Tibial nerve (tissue), 4 donors: Measurements from ENCODE around the gene ACAT1. TPM values are rescaled to one million over a fixed set of nuclear protein-coding genes. Genes with fewer than 3 reads are reported as not detected.
A peak's percentile ranks its signal among the peaks of the same experiment; 100 is the strongest.

ENCODE experiments used
- DNase-seq, 2 donors: peaks; one replicate each; pipeline ENCODE4 v3.0.0-alpha.2; 2019; ENCODE audit warnings: low spot score in 2 of 2
- H3K27ac ChIP-seq, 4 donors: fragments of 200-600 bp; sonication (generic) in 3 of 4; one replicate each; pipeline ENCODE4 v1.5.1; 2017 to 2019; ENCODE audit warnings: mild to moderate bottlenecking in 1 of 4
- H3K27me3 ChIP-seq, 2 donors: fragments of 200-600 bp; sonication (generic) in 1 of 2; one replicate each; pipeline versions ENCODE4 v1.5.1 to v1.6.0; 2017 to 2019
- H3K36me3 ChIP-seq, 3 donors: fragments of 200-600 bp; sonication (generic); one replicate each; pipeline ENCODE4 v1.5.1; 2018 to 2019
- H3K4me1 ChIP-seq, 4 donors: fragments of 200-600 bp; sonication (generic) in 3 of 4; one replicate each; pipeline ENCODE4 v1.5.1; 2017 to 2019
- H3K4me3 ChIP-seq, 4 donors: fragments of 200-600 bp; sonication (generic) in 3 of 4; one replicate each; pipeline ENCODE4 v1.5.1; 2017 to 2019; ENCODE audit warnings: mild to moderate bottlenecking in 1 of 4, moderate library complexity in 1 of 4
- H3K9me3 ChIP-seq, 4 donors: fragments of 200-600 bp; sonication (generic) in 3 of 4; one replicate each; pipeline ENCODE4 v1.5.1; 2017 to 2019
- EP300 ChIP-seq, 2 donors: sonication (generic); formaldehyde crosslinking; IDR thresholded peaks; one replicate each; pipeline ENCODE4 v1.6.1; 2017; ENCODE audit warnings: antibody characterized with exemption in 2 of 2, mild to moderate bottlenecking in 1 of 2
- POLR2A ChIP-seq, 2 donors: fragments of 450-650 bp; IDR thresholded peaks; one replicate each; pipeline ENCODE4 v1.6.1; 2017; ENCODE audit warnings: antibody characterized with exemption in 2 of 2, mild to moderate bottlenecking in 2 of 2, moderate library complexity in 2 of 2
- WGBS, 2 donors: methylation state at CpG; one replicate each; pipeline ENCODE4 v1.1.5; 2018; 5-methylcytosine and 5-hydroxymethylcytosine counted together
- total RNA-seq, 4 donors: library from RNA; depleted of rRNA; stranded (reverse); fragments of >200 nt; gene quantifications; one replicate each; pipeline ENCODE4 v1.1.0, GENCODE V29; 2016
- TF ChIP-seq, protein P1 (sequence below), 5 experiments: fragments of 200-600 bp in 3 of 5; fragments of 450-650 bp in 2 of 5; sonication (generic) in 3 of 5; IDR thresholded peaks; one replicate each; pipeline ENCODE4 v1.5.1; 2016 to 2019; ENCODE audit warnings: antibody characterized with exemption in 5 of 5, mild to moderate bottlenecking in 3 of 5, moderate library complexity in 2 of 5

Gene ACAT1
- total RNA-seq, 4 donors from 2014 or later = 66.3 to 148 (median 121) TPM

DNA sequence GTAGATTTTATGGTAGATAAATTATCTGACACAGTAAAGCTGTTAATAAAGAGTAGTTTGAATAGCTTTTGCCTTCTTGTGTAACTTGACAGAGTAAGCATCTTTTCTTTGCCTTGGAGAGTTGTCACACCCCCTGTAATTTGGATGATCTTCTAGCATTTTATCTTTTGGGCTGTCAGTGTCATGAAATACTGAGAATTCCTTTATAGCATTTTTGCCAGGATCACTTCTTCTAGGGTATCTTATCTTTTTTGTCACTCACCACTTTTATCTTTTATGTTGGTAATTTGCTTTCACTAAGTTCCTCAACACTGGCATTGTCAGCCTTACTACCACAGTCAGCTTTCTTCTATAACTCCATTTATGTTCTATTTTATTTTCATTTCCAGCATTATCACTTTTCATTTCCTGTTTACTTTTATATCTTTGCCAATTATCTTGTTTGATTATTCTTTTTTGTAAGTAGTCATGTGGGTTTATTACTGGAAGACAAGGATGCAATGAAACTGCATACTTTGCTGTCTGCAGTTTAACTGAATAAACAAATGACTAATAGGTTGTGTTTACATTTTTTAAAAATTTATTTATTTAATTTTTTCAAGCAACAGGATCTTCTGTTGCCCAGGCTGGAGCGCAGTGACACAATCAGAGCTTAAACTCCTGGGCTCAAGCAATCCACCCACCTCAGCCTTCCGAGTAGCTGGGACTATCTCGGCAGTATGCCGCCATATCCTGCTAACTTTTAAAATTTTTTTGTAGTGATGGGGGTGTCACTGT lies 28.1 kb upstream of the ACAT1 start:
- H3K36me3 ChIP-seq = peaks cover 0 to 67% (median 0%) of the 10 kb centered on the region in 3 donors
- no peak for DNase-seq
- H3K27me3 ChIP-seq = no peaks in the 10 kb centered on the region
- peaks cover 0 to 7% (median 0%) of the 10 kb centered on the region in 4 donors for H3K4me1 ChIP-seq
- H3K9me3 ChIP-seq = no peaks in the 10 kb centered on the region
- TF ChIP-seq, protein P1, sequence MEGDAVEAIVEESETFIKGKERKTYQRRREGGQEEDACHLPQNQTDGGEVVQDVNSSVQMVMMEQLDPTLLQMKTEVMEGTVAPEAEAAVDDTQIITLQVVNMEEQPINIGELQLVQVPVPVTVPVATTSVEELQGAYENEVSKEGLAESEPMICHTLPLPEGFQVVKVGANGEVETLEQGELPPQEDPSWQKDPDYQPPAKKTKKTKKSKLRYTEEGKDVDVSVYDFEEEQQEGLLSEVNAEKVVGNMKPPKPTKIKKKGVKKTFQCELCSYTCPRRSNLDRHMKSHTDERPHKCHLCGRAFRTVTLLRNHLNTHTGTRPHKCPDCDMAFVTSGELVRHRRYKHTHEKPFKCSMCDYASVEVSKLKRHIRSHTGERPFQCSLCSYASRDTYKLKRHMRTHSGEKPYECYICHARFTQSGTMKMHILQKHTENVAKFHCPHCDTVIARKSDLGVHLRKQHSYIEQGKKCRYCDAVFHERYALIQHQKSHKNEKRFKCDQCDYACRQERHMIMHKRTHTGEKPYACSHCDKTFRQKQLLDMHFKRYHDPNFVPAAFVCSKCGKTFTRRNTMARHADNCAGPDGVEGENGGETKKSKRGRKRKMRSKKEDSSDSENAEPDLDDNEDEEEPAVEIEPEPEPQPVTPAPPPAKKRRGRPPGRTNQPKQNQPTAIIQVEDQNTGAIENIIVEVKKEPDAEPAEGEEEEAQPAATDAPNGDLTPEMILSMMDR (IDR thresholded peaks at IDR 0.05) = no peak
- TF ChIP-seq EP300 (IDR thresholded peaks at IDR 0.05) (no peak), POLR2A (IDR thresholded peaks at IDR 0.05) (no peak)
- no peak overlapping the region for H3K4me3 ChIP-seq
- WGBS, 2 donors = 92 to 93% methylated on average over 4 of the region's 4 CpGs
- H3K27ac ChIP-seq = peak overlapping the region in 1 of 4 donors; percentile 28

DNA sequence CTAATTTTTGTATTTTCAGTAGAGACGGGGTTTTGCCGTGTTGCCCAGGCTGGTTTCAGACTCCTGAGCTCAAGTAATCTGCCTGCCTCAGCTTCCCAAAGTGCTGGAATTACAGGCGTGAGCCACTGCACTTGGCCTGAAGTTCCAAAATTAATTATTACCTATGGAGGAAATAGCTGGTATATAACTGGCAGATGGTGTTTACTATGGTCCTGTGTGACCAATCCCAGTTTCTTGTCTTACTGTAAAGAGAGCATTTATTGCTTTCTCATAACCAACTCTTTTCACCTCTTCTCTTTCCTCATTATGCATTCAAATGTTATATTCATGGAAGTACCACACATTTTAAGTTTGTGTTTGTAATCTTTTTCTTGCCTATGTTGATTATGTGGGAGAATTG lies 24.2 kb upstream of the ACAT1 start:
- DNase-seq = no peak
- H3K9me3 ChIP-seq = no peaks in the 10 kb centered on the region
- H3K27me3 ChIP-seq = no peaks in the 10 kb centered on the region
- TF ChIP-seq POLR2A (IDR thresholded peaks at IDR 0.05) (no peak), EP300 (IDR thresholded peaks at IDR 0.05) (no peak)
- TF ChIP-seq, protein P1 (IDR thresholded peaks at IDR 0.05) = no peak
- H3K27ac ChIP-seq = no peak overlapping the region
- no peak overlapping the region for H3K4me3 ChIP-seq
- WGBS, 2 donors = 95 to 100% methylated on average over 3 of the region's 3 CpGs
- H3K36me3 ChIP-seq = peaks cover 0 to 87% (median 0%) of the 10 kb centered on the region in 3 donors
- H3K4me1 ChIP-seq = peaks cover 0 to 7% (median 0%) of the 10 kb centered on the region in 4 donors

DNA sequence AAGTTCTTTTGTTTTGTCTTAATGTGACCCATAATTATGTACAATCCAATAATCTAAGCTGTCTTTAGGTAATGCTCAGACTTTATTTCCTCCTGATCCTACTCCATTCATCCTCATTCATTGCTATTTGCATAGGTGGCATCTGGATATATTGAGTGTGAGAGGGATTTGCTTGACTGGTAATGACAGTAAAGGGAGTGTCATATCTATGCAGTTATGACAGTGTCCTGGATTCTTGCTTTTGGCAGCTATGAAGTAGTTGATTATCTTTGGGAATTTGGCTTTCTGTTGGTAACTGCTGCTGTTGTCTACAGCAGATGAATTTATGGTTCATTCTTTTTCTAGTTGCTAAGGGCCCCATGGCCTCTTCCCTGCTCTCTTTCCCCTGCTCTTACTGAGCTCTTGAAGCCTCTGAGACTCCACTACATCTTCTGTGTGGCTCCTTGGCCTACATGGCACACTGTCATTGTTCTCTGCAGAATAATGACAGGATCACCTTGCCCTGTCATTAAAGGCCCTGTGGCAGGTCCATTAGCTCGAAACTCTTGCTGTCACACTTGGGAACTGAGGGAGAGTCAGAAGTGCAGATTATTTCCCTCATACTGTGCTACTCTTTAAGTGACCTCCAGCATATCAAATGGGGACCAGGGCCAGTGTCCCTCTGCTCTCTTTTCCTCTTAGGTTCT lies 20.1 kb upstream of the ACAT1 start:
- no peaks in the 10 kb centered on the region for H3K4me1 ChIP-seq
- no peak overlapping the region for H3K27ac ChIP-seq
- no peak for DNase-seq
- no peak overlapping the region for H3K4me3 ChIP-seq
- no peaks in the 10 kb centered on the region for H3K27me3 ChIP-seq
- H3K9me3 ChIP-seq = no peaks in the 10 kb centered on the region
- peaks cover 0 to 94% (median 0%) of the 10 kb centered on the region in 3 donors for H3K36me3 ChIP-seq
- TF ChIP-seq POLR2A (IDR thresholded peaks at IDR 0.05) (no peak), EP300 (IDR thresholded peaks at IDR 0.05) (no peak)
- TF ChIP-seq, protein P1 (IDR thresholded peaks at IDR 0.05) = no peak
- 89 to 94% methylated on average over 1 of the region's 1 CpG for WGBS, 2 donors

DNA sequence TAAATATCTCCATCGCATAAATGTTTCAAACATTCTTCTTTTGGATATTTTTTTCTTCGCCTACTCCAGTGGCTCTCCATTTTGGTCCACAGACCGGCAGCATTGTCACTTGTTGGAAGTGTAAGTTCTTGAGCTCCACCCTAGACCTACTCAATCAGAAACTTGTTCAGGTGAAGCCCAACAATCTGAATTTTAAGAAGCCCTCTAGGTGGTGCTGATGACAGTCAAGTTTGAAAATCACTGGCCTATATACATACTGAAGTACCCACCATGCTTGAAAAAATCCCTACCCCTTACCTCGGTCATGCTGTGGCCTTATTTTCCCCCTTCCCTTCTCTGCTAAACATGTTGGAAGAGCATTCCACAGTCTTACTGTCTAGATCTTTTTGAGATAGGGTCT lies 10.2 kb upstream of the ACAT1 start:
- Histone ChIP-seq H3K4me1 (peaks cover 0 to 13% (median 7%) of the 10 kb centered on the region in 4 donors), H3K9me3 (no peaks in the 10 kb centered on the region), H3K36me3 (peaks cover 0 to under 1% (median 0%) of the 10 kb centered on the region in 3 donors), H3K27me3 (no peaks in the 10 kb centered on the region), H3K4me3 (no peak overlapping the region), H3K27ac (no peak overlapping the region)
- WGBS, 2 donors = 91 to 95% methylated on average over 4 of the region's 4 CpGs
- TF ChIP-seq EP300 (IDR thresholded peaks at IDR 0.05) = no peak
- TF ChIP-seq POLR2A (IDR thresholded peaks at IDR 0.05) = no peak
- TF ChIP-seq, protein P1 (IDR thresholded peaks at IDR 0.05) = no peak
- DNase-seq = no peak

DNA sequence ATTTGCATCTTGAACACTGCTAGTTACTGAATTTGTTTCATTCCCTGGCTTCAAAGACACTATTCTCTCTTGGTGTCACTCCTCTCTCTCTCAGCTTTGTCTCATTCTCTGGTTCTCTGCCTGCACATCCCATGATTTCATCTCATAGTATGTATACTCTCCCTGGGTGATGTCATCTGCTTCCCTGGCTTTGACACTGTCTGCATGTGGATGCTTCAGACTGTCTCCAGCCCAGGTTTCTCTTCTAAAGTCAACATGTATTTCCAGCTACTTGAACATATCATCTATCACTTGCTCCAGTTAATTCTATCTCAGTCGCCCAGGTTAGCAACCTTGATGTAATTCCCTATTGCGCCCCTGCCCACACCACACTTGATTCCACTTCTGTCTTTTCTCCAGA lies 9.3 kb upstream of the ACAT1 start:
- H3K9me3 ChIP-seq = no peaks in the 10 kb centered on the region
- no peaks in the 10 kb centered on the region for H3K36me3 ChIP-seq
- H3K27ac ChIP-seq = no peak overlapping the region
- WGBS, 2 donors = 91 to 92% methylated on average over 2 of the region's 2 CpGs
- H3K4me1 ChIP-seq = peaks cover 0 to 17% (median 8%) of the 10 kb centered on the region in 4 donors
- TF ChIP-seq, protein P1 (IDR thresholded peaks at IDR 0.05) = no peak
- TF ChIP-seq EP300 (IDR thresholded peaks at IDR 0.05) (no peak), POLR2A (IDR thresholded peaks at IDR 0.05) (no peak)
- no peaks in the 10 kb centered on the region for H3K27me3 ChIP-seq
- no peak for DNase-seq
- H3K4me3 ChIP-seq = no peak overlapping the region
